Sigmoid colon (tissue), 7 donors: Measurements from ENCODE around the gene MAST2. TPM values are rescaled to one million over a fixed set of nuclear protein-coding genes. Genes with fewer than 3 reads are reported as not detected.

Source experiments
- DNase-seq: peaks from one replicate; pipeline ENCODE4 v3.0.0-alpha.2; 2019
- H3K27ac ChIP-seq, 4 donors: fragments of 200-600 bp; sonication (generic); one replicate each; pipeline ENCODE4 v1.5.1; 2016 to 2019; ENCODE audit warnings: mild to moderate bottlenecking in 1 of 4
- H3K27me3 ChIP-seq, 3 donors: fragments of 200-600 bp; sonication (generic); one replicate each; pipeline ENCODE4 v1.5.1; 2019; ENCODE audit warnings: mild to moderate bottlenecking in 1 of 3
- H3K36me3 ChIP-seq, 4 donors: fragments of 200-600 bp; sonication (generic); one replicate each; pipeline ENCODE4 v1.5.1; 2016 to 2019
- H3K4me1 ChIP-seq, 4 donors: fragments of 200-600 bp; sonication (generic); one replicate each; pipeline ENCODE4 v1.5.1; 2017 to 2019
- H3K4me3 ChIP-seq, 4 donors: fragments of 200-600 bp; sonication (generic); one replicate each; pipeline ENCODE4 v1.5.1; 2017 to 2019; ENCODE audit warnings: mild to moderate bottlenecking in 2 of 4, moderate library complexity in 1 of 4
- H3K9me3 ChIP-seq, 4 donors: fragments of 200-600 bp in 3 of 4; sonication (generic) in 3 of 4; one replicate each; pipeline versions ENCODE4 v1.5.1 to v1.6.1; 2013 to 2019
- EP300 ChIP-seq, 4 donors: sonication (generic); formaldehyde crosslinking; IDR thresholded peaks; one replicate each; pipeline ENCODE4 v1.6.1; 2017; ENCODE audit warnings: antibody characterized with exemption in 4 of 4
- POLR2A ChIP-seq, 2 donors: fragments of 450-650 bp; IDR thresholded peaks; one replicate each; pipeline ENCODE4 v1.6.1; 2016; ENCODE audit warnings: antibody characterized with exemption in 2 of 2, mild to moderate bottlenecking in 2 of 2, moderate library complexity in 2 of 2
- POLR2AphosphoS5 ChIP-seq, 4 donors: sonication (generic); formaldehyde crosslinking; IDR thresholded peaks; one replicate each; pipeline ENCODE4 v1.6.1; 2017; ENCODE audit warnings: antibody characterized with exemption in 4 of 4
- WGBS, 2 donors: extraction: QIAGEN DNeasy Blood & Tissue Kit; methylation state at CpG; one replicate each; pipeline ENCODE4 v1.1.7; 2013; 5-methylcytosine and 5-hydroxymethylcytosine counted together
- intact Hi-C: fragments of 100-400 bp; cut with DNase I; formaldehyde crosslinking; loops from one replicate; pipeline ENCODE4 v1.15.1; 2023
- polyA plus RNA-seq, 3 donors: library from polyadenylated mRNA; stranded (reverse); fragments of 200-250 nt; gene quantifications; one replicate each; pipeline ENCODE4 v1.2.3, GENCODE V29; 2013
- total RNA-seq, 4 donors: library from RNA; depleted of rRNA; stranded (reverse); fragments of >200 nt; gene quantifications; one replicate each; pipeline ENCODE4 v1.1.0, GENCODE V29; 2016
- TF ChIP-seq, protein P1 (sequence below), 4 experiments: fragments of 450-650 bp in 3 of 4; fragments of 200-600 bp in 1 of 4; IDR thresholded peaks; one replicate each; pipeline ENCODE4 v1.5.1; 2016 to 2019; ENCODE audit warnings: antibody characterized with exemption in 4 of 4, mild to moderate bottlenecking in 3 of 4, moderate library complexity in 2 of 4
- donor health status: healthy with polysubstance abuse.
- donor health status: Bipolar disorder and iron deficiency.
- donor health status: healthy.

Gene MAST2
- total and polyA plus RNA-seq, 7 donors = 19.3 to 54.0 (median 32.0) TPM

- Histone ChIP-seq H3K36me3 (peaks cover 0 to 41% (median 17%) of the 10 kb centered on the region in 4 donors), H3K4me3 (no peak overlapping the region), H3K9me3 (no peaks in the 10 kb centered on the region), H3K27ac (no peak overlapping the region), H3K27me3 (no peaks in the 10 kb centered on the region), H3K4me1 (no peaks in the 10 kb centered on the region)
- TF ChIP-seq EP300 (IDR thresholded peaks at IDR 0.05) (no peak), POLR2AphosphoS5 (IDR thresholded peaks at IDR 0.05) (no peak), POLR2A (IDR thresholded peaks at IDR 0.05) (no peak)
- TF ChIP-seq, protein P1, sequence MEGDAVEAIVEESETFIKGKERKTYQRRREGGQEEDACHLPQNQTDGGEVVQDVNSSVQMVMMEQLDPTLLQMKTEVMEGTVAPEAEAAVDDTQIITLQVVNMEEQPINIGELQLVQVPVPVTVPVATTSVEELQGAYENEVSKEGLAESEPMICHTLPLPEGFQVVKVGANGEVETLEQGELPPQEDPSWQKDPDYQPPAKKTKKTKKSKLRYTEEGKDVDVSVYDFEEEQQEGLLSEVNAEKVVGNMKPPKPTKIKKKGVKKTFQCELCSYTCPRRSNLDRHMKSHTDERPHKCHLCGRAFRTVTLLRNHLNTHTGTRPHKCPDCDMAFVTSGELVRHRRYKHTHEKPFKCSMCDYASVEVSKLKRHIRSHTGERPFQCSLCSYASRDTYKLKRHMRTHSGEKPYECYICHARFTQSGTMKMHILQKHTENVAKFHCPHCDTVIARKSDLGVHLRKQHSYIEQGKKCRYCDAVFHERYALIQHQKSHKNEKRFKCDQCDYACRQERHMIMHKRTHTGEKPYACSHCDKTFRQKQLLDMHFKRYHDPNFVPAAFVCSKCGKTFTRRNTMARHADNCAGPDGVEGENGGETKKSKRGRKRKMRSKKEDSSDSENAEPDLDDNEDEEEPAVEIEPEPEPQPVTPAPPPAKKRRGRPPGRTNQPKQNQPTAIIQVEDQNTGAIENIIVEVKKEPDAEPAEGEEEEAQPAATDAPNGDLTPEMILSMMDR (IDR thresholded peaks at IDR 0.05) = no peak
- intact Hi-C loops = no loop called here
- WGBS, 2 donors = 97 to 98% methylated on average over 3 of the region's 3 CpGs
- DNase-seq = no peak
These were observed 210.2 kb downstream of the MAST2 start for GRCh38 chr1:46013581-46013980.

DNA sequence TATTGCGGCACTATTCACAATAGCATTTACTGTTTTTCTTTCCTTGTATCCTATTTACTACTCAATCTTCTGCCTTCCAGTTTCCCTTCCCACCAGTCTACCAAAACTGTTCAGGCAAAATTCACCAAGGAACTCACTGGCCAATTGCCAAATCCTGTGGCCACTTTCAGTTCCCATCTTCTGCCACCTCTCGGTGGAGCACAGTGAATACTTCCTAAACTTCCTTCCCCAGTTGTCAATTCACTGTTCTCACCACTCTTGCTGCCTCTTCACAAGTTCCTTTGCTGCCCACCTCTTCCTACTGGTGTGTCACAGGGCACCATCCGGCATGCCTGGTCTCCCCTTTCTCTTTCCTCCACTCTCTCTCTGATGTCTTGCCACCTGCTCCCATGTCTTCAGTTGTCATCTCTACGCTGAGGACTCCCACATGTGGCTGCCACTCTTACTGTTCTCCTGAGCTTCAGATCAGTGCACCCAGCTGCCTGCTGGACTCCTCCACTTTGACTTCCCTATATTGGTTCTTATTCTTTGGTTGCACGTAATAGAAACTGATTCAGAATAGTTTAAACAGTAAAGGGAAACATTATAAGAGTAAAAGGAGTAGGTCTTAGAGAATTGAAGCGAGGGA is 214.6 kb downstream of the MAST2 start:
- no peak for DNase-seq
- intact Hi-C loops = no loop called here
- Histone ChIP-seq H3K27me3 (no peaks in the 10 kb centered on the region), H3K4me1 (no peaks in the 10 kb centered on the region), H3K9me3 (no peaks in the 10 kb centered on the region), H3K36me3 (peaks cover 0 to 13% (median 8%) of the 10 kb centered on the region in 4 donors), H3K4me3 (no peak overlapping the region), H3K27ac (no peak overlapping the region)
- 86 to 91% methylated on average over 6 of the region's 6 CpGs for WGBS, 2 donors
- TF ChIP-seq, protein P1 (IDR thresholded peaks at IDR 0.05) = no peak
- TF ChIP-seq POLR2A (IDR thresholded peaks at IDR 0.05) (no peak), POLR2AphosphoS5 (IDR thresholded peaks at IDR 0.05) (no peak), EP300 (IDR thresholded peaks at IDR 0.05) (no peak)

DNA sequence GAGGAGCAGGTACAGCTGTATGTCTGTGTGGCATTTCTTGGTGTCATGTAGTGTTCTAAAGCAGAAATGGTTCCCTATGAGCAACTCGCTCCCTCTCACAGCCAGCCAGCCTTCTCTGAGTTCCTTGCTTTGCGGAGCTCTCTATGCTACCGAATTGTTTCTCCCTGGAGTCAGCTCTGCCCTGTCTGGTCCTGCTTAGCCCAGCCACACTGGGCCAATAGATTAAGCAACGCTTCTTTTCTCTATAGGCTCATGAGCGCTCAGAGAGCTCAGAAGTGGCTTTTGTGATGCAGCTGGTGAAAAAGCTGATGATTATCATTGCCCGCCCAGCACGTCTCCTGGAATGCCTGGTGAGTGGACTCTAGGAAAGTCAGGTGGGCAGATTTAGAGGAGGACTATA is 215.9 kb downstream of the MAST2 start:
- no peak for TF ChIP-seq POLR2A (IDR thresholded peaks at IDR 0.05)
- TF ChIP-seq, protein P1 (IDR thresholded peaks at IDR 0.05) = no peak
- no peak for TF ChIP-seq POLR2AphosphoS5 (IDR thresholded peaks at IDR 0.05)
- TF ChIP-seq EP300 (IDR thresholded peaks at IDR 0.05) = no peak
- Histone ChIP-seq H3K27ac (no peak overlapping the region), H3K9me3 (no peaks in the 10 kb centered on the region), H3K36me3 (peaks cover 0 to 27% (median 14%) of the 10 kb centered on the region in 4 donors), H3K4me3 (no peak overlapping the region), H3K4me1 (no peaks in the 10 kb centered on the region), H3K27me3 (no peaks in the 10 kb centered on the region)
- WGBS, 2 donors = 96 to 99% methylated on average over 7 of the region's 7 CpGs
- intact Hi-C loops = no loop called here
- no peak for DNase-seq

- TF ChIP-seq, protein P1 (IDR thresholded peaks at IDR 0.05) = no peak
- no peak for TF ChIP-seq POLR2AphosphoS5 (IDR thresholded peaks at IDR 0.05)
- TF ChIP-seq POLR2A (IDR thresholded peaks at IDR 0.05) = no peak
- no peak for TF ChIP-seq EP300 (IDR thresholded peaks at IDR 0.05)
- H3K36me3 ChIP-seq = peaks cover 0 to 30% (median 14%) of the 10 kb centered on the region in 4 donors
- no peaks in the 10 kb centered on the region for H3K4me1 ChIP-seq
- WGBS, 2 donors = 85 to 92% methylated on average over 4 of the region's 4 CpGs
- peak; percentile 33 for DNase-seq
- intact Hi-C loops = no loop called here
- H3K4me3 ChIP-seq = no peak overlapping the region
- H3K27me3 ChIP-seq = no peaks in the 10 kb centered on the region
- H3K9me3 ChIP-seq = no peaks in the 10 kb centered on the region
- H3K27ac ChIP-seq = no peak overlapping the region
These were observed 216.6 kb downstream of the MAST2 start for GRCh38 chr1:46020010-46020409.
